ENCODE data around the gene NDST1. TPM values are rescaled to one million over a fixed set of nuclear protein-coding genes. Genes with fewer than 3 reads are reported as not detected.

The NDST1 gene
- total RNA-seq, 1 experiment from 2014 or later, result 33.1 TPM

DNA sequence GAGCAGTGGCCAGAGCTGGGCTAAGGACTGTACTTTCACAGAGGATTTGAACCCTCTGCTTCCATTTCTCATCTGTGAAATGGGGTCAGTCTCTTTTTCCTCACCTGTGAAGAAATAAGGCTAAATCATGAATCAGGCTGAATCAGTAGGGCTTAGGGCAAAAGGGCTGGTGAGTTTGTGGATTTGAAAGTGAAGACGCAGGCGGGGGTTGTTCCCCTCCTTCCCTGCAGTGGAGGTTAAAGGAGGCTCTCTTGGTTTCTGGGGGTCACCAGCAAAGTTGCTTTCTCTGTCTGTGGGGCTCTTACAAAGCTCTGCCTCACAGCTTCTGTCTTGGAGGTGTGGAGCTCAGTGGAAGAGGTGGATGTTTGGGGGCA lies 17.6 kb upstream of the NDST1 start:
- ChIA-PET CTCF (no interaction called here), POLR2A (interaction anchor here (0.6 kb wide), 1 partner anchor 67 kb away, joined by 10 read pairs; no protein-coding TSS in a partner anchor), RAD21 (ENCODE audit: low non-redundant PET in 1 of 2, low total read pairs in 2 of 2, uncharacterized antibody in 2 of 2, unreplicated experiment in 2 of 2) (no interaction called here)
- BruUV-seq (replicated peaks), result no TSS peak
- no peak for ATAC-seq
- intact Hi-C loops (cut with micrococcal nuclease), result no loop called here
- Histone ChIP-seq H3K36me3 (ENCODE audit: control insufficient read depth in 1 of 2, insufficient read depth in 2 of 2, low read length in 2 of 2) (peaks cover 0 to 4% of the 10 kb centered on the region in 2 experiments; a peak in 1 of 4 replicates), H3K4me1 (ENCODE audit: control insufficient read depth in 1 of 2, insufficient read depth in 2 of 2, low read length in 2 of 2) (peaks cover 12 to 46% of the 10 kb centered on the region in 2 experiments), H3K27me3 (ENCODE audit: insufficient read depth, low read length) (no peaks in the 10 kb centered on the region), H4K20me1 (ENCODE audit: insufficient read depth) (no peaks in the 10 kb centered on the region), H3K9me2 (ENCODE audit: insufficient read depth) (no peaks in the 10 kb centered on the region), H3K27ac (ENCODE audit: low read depth, low read length) (no peak overlapping the region), H3K4me2 (ENCODE audit: low read length) (no peak overlapping the region), H2AFZ (ENCODE audit: low read depth, low read length, poor library complexity, severe bottlenecking) (no peak overlapping the region), H3K79me2 (ENCODE audit: insufficient read depth, low read length) (peaks cover 63% of the 10 kb centered on the region), H3K4me3 (replicated peaks in 1 of 2; ENCODE audit: low read depth in 1 of 2, low read length in 2 of 2) (no peak overlapping the region), H3K9ac (ENCODE audit: low read length) (no peak overlapping the region), H3K9me3 (ENCODE audit: control insufficient read depth in 1 of 2, insufficient read depth in 1 of 2, low read depth in 1 of 2, low read length in 2 of 2) (no peaks in the 10 kb centered on the region)
- no peak for DNase-seq (ENCODE audit: low read depth, low spot score)
- TF ChIP-seq CEBPB (IDR thresholded peaks at IDR 0.05; ENCODE audit: low read depth) (no peak), FOSL1 (IDR thresholded peaks at IDR 0.05; ENCODE audit: low read depth) (no peak), RAD21 (IDR thresholded peaks at IDR 0.05; ENCODE audit: low read depth) (no peak), SIN3A (IDR thresholded peaks at IDR 0.05; ENCODE audit: low read depth) (no peak), ZFX (IDR thresholded peaks at IDR 0.05) (no peak), YY1 (IDR thresholded peaks at IDR 0.05; ENCODE audit: extremely low read depth, insufficient replicate concordance, low read depth, low read length) (no peak), ELF1 (IDR thresholded peaks at IDR 0.05; ENCODE audit: borderline replicate concordance, low read depth) (no peak), ZNF274 (IDR thresholded peaks at IDR 0.05; ENCODE audit: low read depth, low read length) (no peak), POLR2AphosphoS5 (IDR thresholded peaks at IDR 0.05; ENCODE audit: low read depth, low read length) (no peak), MAX (IDR thresholded peaks at IDR 0.05) (no peak), JUND (IDR thresholded peaks at IDR 0.05) (no peak), SP1 (IDR thresholded peaks at IDR 0.05; ENCODE audit: low read depth) (no peak), CTCF (IDR thresholded peaks at IDR 0.05 in 2 of 3, conservative IDR thresholded peaks at IDR 0.05 in 1 of 3; ENCODE audit: borderline replicate concordance in 1 of 3, insufficient read depth in 1 of 3, low read depth in 2 of 3, low read length in 2 of 3) (no peak), POLR2A (IDR thresholded peaks at IDR 0.05; ENCODE audit: borderline replicate concordance, extremely low read depth, insufficient read depth, insufficient read length) (no peak), CBX3 (IDR thresholded peaks at IDR 0.05; ENCODE audit: low read depth) (no peak), TCF7L2 (IDR thresholded peaks at IDR 0.05; ENCODE audit: borderline replicate concordance, extremely low read depth, insufficient read depth, insufficient read length) (no peak), EZH2phosphoT487 (IDR thresholded peaks at IDR 0.05; ENCODE audit: borderline replicate concordance) (no peak), EGR1 (IDR thresholded peaks at IDR 0.05; ENCODE audit: low read depth) (no peak)
- TF ChIP-seq, protein P1, sequence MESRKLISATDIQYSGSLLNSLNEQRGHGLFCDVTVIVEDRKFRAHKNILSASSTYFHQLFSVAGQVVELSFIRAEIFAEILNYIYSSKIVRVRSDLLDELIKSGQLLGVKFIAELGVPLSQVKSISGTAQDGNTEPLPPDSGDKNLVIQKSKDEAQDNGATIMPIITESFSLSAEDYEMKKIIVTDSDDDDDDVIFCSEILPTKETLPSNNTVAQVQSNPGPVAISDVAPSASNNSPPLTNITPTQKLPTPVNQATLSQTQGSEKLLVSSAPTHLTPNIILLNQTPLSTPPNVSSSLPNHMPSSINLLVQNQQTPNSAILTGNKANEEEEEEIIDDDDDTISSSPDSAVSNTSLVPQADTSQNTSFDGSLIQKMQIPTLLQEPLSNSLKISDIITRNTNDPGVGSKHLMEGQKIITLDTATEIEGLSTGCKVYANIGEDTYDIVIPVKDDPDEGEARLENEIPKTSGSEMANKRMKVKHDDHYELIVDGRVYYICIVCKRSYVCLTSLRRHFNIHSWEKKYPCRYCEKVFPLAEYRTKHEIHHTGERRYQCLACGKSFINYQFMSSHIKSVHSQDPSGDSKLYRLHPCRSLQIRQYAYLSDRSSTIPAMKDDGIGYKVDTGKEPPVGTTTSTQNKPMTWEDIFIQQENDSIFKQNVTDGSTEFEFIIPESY (IDR thresholded peaks at IDR 0.05; ENCODE audit: extremely low read depth, insufficient replicate concordance, low read length), result no peak
- TF ChIP-seq, protein P2, sequence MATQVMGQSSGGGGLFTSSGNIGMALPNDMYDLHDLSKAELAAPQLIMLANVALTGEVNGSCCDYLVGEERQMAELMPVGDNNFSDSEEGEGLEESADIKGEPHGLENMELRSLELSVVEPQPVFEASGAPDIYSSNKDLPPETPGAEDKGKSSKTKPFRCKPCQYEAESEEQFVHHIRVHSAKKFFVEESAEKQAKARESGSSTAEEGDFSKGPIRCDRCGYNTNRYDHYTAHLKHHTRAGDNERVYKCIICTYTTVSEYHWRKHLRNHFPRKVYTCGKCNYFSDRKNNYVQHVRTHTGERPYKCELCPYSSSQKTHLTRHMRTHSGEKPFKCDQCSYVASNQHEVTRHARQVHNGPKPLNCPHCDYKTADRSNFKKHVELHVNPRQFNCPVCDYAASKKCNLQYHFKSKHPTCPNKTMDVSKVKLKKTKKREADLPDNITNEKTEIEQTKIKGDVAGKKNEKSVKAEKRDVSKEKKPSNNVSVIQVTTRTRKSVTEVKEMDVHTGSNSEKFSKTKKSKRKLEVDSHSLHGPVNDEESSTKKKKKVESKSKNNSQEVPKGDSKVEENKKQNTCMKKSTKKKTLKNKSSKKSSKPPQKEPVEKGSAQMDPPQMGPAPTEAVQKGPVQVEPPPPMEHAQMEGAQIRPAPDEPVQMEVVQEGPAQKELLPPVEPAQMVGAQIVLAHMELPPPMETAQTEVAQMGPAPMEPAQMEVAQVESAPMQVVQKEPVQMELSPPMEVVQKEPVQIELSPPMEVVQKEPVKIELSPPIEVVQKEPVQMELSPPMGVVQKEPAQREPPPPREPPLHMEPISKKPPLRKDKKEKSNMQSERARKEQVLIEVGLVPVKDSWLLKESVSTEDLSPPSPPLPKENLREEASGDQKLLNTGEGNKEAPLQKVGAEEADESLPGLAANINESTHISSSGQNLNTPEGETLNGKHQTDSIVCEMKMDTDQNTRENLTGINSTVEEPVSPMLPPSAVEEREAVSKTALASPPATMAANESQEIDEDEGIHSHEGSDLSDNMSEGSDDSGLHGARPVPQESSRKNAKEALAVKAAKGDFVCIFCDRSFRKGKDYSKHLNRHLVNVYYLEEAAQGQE (IDR thresholded peaks at IDR 0.05; ENCODE audit: low read depth), result no peak
